Adrenal gland (tissue), 12 donors: ENCODE data around the gene PELI3. TPM values are rescaled to one million over a fixed set of nuclear protein-coding genes. Genes with fewer than 3 reads are reported as not detected.

Experiments
- DNase-seq, 7 donors: peaks; one replicate each; pipeline ENCODE4 v3.0.0-alpha.2; 2019 to 2020
- H3K27ac ChIP-seq, 5 donors: fragments of 200-600 bp; sonication (generic) in 4 of 5; 1 replicate in 3 of 5; 2 replicates in 2 of 5; pipeline versions ENCODE4 v1.5.1 to v1.8.0; 2016 to 2020; ENCODE audit warnings: mild to moderate bottlenecking in 1 of 5
- H3K27me3 ChIP-seq: fragments of 200-600 bp; 2 replicates; pipeline ENCODE4 v1.8.0; 2021
- H3K36me3 ChIP-seq, 2 donors: fragments of 200-600 bp; replicated peaks in 1 of 2; 1 replicate in 1 of 2; 2 replicates in 1 of 2; pipeline versions ENCODE4 v1.5.1 to v1.8.0; 2018 to 2022
- H3K4me1 ChIP-seq, 2 donors: fragments of 200-600 bp; replicated peaks in 1 of 2; 1 replicate in 1 of 2; 2 replicates in 1 of 2; pipeline versions ENCODE4 v1.5.1 to v1.8.0; 2018 to 2021
- H3K4me3 ChIP-seq, 4 donors: fragments of 200-600 bp; sonication (generic) in 3 of 4; one replicate each; pipeline ENCODE4 v1.5.1; 2016 to 2018
- H3K9me3 ChIP-seq, 3 donors: fragments of 200-600 bp; sonication (generic) in 1 of 3; replicated peaks in 1 of 3; 1 replicate in 2 of 3; 2 replicates in 1 of 3; pipeline versions ENCODE4 v1.5.1 to v1.8.0; 2016 to 2021
- POLR2A ChIP-seq, 2 donors: fragments of 450-650 bp; IDR thresholded peaks; one replicate each; pipeline ENCODE4 v1.6.1; 2017; ENCODE audit warnings: antibody characterized with exemption in 2 of 2, mild to moderate bottlenecking in 2 of 2, moderate library complexity in 1 of 2
- WGBS, 4 donors: extraction: QIAGEN DNeasy Blood & Tissue Kit in 2 of 4; methylation state at CpG; one replicate each; pipeline versions ENCODE4 v1.1.5 to v1.1.7; 2013 to 2017; 5-methylcytosine and 5-hydroxymethylcytosine counted together
- intact Hi-C, 2 donors: fragments of 100-400 bp; cut with DNase I; formaldehyde crosslinking; loops; one replicate each; pipeline versions ENCODE4 v1.14.1 to v1.15.0; 2022 to 2023
- polyA plus RNA-seq, 3 donors: library from polyadenylated mRNA; stranded (reverse); fragments of 200-250 nt in 2 of 3; fragments of 350-450 nt in 1 of 3; fragmentation: Illumina TruSeq in 1 of 3; extraction: RNeasy Lipid Tissue Mini Kit (QIAGEN cat#74804) in 1 of 3; gene quantifications; one replicate each; pipeline ENCODE4 v1.2.3, GENCODE V29; 2013 to 2014
- total RNA-seq, 9 donors: library from RNA; depleted of rRNA in 4 of 9; stranded (reverse); fragments of >200 nt in 4 of 9; fragments of 120-200 nt in 1 of 9; fragmentation: NEBNext Ultra II Directional in 1 of 9; extraction: Animal tissue kit (Norgen Biotek cat#: 25700) in 1 of 9; gene quantifications; one replicate each; pipeline versions ENCODE4 v1.1.0 to v1.2.4, GENCODE V29; 2013 to 2023
- TF ChIP-seq, protein P1 (sequence below), 6 experiments: fragments of 450-650 bp in 4 of 6; fragments of 200-600 bp in 2 of 6; sonication (generic) in 1 of 6; IDR thresholded peaks; 1 replicate in 5 of 6; 2 replicates in 1 of 6; pipeline versions ENCODE4 v1.5.1 to v1.8.0; 2016 to 2021; ENCODE audit warnings: antibody characterized with exemption in 6 of 6, mild to moderate bottlenecking in 2 of 6, moderate library complexity in 1 of 6
- donor health status: healthy with polysubstance abuse.
- donor health status: Bipolar disorder and iron deficiency.
- donor health status: DM: yes; HTN: yes; CAD: no.
- donor health status: DM: no; HTN: no; CAD: no.
- donor health status: DM: no; HTN: no; CAD: no.
- donor health status: DM: yes; HTN: yes; CAD: no.

The PELI3 gene
- total and polyA plus RNA-seq, 12 donors, result 6.4 to 34.3 (median 19.0) TPM

DNA sequence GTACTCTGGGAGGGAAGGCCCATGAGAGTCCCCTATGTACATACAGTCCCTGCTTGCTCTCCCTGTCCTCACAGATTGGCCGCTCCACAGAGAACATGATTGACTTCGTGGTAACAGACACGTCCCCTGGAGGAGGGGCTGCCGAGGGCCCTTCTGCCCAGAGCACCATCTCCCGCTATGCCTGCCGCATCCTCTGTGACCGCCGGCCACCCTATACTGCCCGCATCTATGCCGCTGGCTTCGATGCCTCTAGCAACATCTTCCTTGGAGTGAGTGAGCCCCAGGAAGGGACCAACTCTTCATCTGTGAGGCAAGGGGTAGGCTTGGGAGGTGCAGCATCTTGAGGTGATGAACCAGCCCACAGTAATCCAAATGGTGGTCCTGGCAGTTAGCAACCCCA is 6.5 kb downstream of the PELI3 start:
- peaks cover 0 to under 1% of the 10 kb centered on the region in 2 donors for H3K4me1 ChIP-seq
- H3K36me3 ChIP-seq, result peaks cover 0 to 28% of the 10 kb centered on the region in 2 donors
- no peaks in the 10 kb centered on the region for H3K9me3 ChIP-seq
- no peak for TF ChIP-seq POLR2A (IDR thresholded peaks at IDR 0.05)
- TF ChIP-seq, protein P1, sequence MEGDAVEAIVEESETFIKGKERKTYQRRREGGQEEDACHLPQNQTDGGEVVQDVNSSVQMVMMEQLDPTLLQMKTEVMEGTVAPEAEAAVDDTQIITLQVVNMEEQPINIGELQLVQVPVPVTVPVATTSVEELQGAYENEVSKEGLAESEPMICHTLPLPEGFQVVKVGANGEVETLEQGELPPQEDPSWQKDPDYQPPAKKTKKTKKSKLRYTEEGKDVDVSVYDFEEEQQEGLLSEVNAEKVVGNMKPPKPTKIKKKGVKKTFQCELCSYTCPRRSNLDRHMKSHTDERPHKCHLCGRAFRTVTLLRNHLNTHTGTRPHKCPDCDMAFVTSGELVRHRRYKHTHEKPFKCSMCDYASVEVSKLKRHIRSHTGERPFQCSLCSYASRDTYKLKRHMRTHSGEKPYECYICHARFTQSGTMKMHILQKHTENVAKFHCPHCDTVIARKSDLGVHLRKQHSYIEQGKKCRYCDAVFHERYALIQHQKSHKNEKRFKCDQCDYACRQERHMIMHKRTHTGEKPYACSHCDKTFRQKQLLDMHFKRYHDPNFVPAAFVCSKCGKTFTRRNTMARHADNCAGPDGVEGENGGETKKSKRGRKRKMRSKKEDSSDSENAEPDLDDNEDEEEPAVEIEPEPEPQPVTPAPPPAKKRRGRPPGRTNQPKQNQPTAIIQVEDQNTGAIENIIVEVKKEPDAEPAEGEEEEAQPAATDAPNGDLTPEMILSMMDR (IDR thresholded peaks at IDR 0.05), result no peak
- H3K27ac ChIP-seq, result no peak overlapping the region
- no peak for DNase-seq
- H3K27me3 ChIP-seq, result no peaks in the 10 kb centered on the region
- intact Hi-C loops, result no loop called here
- WGBS, 4 donors, result 86 to 97% (median 93%) methylated on average over 11 of the region's 11 CpGs
- no peak overlapping the region for H3K4me3 ChIP-seq

DNA sequence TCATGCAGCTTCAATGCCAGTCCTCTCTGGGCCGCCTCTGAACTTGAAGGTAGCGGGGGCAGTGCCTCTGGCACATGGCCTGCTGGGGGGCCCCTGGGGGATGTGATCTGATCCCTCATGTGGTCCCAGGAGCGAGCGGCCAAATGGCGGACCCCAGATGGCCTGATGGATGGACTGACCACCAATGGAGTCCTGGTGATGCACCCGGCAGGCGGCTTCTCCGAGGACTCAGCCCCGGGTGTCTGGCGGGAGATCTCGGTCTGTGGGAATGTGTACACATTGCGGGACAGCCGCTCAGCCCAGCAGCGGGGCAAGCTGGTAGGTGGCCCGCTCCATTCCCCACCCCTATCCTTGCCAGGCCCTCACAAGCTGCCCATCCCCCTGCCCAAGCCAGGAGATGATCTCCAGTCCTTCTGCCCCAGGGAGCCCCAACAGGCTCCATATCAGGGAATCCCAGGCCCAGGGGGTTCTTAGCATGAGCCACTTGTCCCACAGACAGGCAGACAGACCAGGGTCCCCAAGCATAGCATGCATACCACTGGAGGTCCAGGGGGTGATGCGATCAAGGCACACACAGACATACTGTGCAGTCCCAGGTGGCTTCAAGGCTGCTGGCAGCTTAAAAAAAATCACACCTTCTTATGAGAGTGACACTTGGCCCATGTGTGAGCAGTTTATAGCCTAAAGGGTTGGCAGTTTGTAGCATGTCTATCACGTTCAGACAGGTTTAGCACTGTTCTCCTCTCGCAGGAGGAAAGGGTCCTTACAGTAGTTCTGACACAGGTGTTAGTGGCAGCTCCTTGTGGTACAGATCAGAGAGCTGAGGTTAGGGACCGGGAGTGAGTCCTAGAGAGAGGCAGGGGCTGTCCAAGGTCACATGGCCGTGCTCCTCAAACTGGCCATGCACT is 7.2 kb downstream of the PELI3 start:
- Histone ChIP-seq H3K9me3 (no peaks in the 10 kb centered on the region), H3K4me1 (peaks cover 0 to 6% of the 10 kb centered on the region in 2 donors), H3K36me3 (peaks cover 0 to 28% of the 10 kb centered on the region in 2 donors), H3K27ac (no peak overlapping the region), H3K27me3 (no peaks in the 10 kb centered on the region), H3K4me3 (no peak overlapping the region)
- DNase-seq, result no peak
- TF ChIP-seq POLR2A (IDR thresholded peaks at IDR 0.05), result no peak
- TF ChIP-seq, protein P1 (IDR thresholded peaks at IDR 0.05), result no peak
- WGBS, 4 donors, result 87 to 93% (median 92%) methylated on average over 6 to 20 of the region's 20 CpGs
- intact Hi-C loops, result no loop called here

DNA sequence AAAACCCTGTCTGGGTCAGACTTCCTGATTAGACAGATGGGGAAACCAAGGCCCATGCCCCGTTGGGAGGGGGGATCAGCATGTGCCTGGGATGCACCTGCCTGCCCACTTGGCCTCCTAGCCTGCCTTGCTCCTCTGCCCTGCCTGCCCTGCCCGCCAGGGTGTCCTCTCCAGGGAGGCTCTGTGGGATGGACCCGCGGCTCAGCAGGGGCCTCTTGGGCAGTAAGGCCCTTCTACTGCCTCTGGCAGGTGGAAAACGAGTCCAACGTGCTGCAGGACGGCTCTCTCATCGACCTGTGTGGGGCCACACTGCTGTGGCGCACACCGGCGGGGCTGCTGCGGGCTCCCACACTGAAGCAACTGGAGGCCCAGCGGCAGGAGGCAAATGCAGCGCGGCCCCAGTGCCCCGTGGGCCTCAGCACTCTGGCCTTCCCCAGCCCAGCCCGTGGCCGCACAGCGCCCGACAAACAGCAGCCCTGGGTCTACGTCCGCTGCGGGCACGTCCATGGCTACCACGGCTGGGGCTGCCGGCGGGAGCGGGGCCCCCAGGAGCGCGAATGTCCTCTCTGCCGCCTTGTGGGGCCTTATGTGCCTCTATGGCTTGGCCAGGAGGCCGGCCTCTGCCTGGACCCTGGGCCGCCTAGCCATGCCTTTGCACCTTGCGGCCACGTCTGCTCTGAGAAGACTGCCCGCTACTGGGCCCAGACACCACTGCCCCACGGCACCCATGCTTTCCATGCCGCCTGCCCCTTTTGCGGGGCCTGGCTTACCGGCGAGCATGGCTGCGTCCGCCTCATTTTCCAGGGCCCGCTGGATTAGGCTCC is 8.9 kb downstream of the PELI3 start:
- H3K27ac ChIP-seq, result no peak overlapping the region
- no peak for DNase-seq
- no peak for TF ChIP-seq POLR2A (IDR thresholded peaks at IDR 0.05)
- TF ChIP-seq, protein P1 (IDR thresholded peaks at IDR 0.05), result no peak
- 92 to 97% (median 94%) methylated on average over 8 to 44 of the region's 44 CpGs for WGBS, 4 donors
- no peaks in the 10 kb centered on the region for H3K9me3 ChIP-seq
- H3K4me3 ChIP-seq, result no peak overlapping the region
- peaks cover 0 to 28% of the 10 kb centered on the region in 2 donors for H3K36me3 ChIP-seq
- peaks cover under 1 to 11% of the 10 kb centered on the region in 2 donors for H3K4me1 ChIP-seq
- no peaks in the 10 kb centered on the region for H3K27me3 ChIP-seq
- intact Hi-C loops, result no loop called here

DNA sequence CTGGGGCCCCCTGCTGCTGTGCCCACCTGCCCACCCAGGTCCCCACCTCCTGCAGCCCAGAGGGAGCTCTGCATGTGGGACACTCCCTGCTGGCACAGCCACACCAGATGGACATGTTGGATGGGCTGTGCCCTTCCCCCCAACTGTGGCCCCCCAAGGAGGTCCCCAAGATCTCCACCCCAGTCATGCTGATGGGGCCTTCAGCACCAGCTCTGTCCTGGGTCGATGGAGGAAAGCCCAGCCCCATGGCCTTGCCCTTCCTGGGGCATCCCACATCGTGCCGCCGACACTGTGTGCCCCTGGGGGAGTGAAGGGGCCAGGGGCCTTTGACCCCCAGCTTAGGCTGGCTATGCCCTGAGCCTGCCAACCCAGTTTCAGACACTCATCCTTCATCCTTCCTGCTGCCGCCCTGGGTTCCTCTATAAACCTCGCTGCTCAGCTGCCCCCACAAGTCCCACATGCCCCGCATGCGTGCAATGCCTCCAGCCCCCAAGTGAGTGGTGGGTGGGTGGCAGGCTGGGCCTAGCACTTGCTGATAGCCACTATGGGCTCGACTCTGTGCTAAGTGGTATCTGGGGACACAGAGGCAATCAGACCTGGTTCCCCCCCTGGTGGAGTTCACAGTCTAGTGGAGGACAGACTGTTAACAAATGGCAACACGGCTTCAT is 9.6 kb downstream of the PELI3 start:
- Histone ChIP-seq H3K4me1 (peaks cover 8 to 16% of the 10 kb centered on the region in 2 donors), H3K27ac (no peak overlapping the region), H3K36me3 (peaks cover 0 to 28% of the 10 kb centered on the region in 2 donors), H3K9me3 (no peaks in the 10 kb centered on the region), H3K27me3 (no peaks in the 10 kb centered on the region), H3K4me3 (no peak overlapping the region)
- TF ChIP-seq, protein P1 (IDR thresholded peaks at IDR 0.05), result no peak
- TF ChIP-seq POLR2A (IDR thresholded peaks at IDR 0.05), result no peak
- 63 to 84% (median 80%) methylated on average over 8 to 10 of the region's 10 CpGs for WGBS, 4 donors
- no peak for DNase-seq
- intact Hi-C loops, result no loop called here
